ENCODE results near the gene ERVMER34-1. TPM values are rescaled to one million over a fixed set of nuclear protein-coding genes. Genes with fewer than 3 reads are reported as not detected.

The ERVMER34-1 gene
- total RNA-seq, 5 donors from 2014 or later (not counting 1 experiment from before 2014, with no cell fraction given), result not detected

- Histone ChIP-seq H3K27me3 (replicated peaks in 1 of 2; ENCODE audit: control insufficient read depth in 2 of 2, extremely low read depth in 1 of 2, insufficient read depth in 2 of 2, low read length in 1 of 2) (peaks cover 0 to 3% of the 10 kb centered on the region in 2 experiments), H3K36me3 (ENCODE audit: control insufficient read depth in 2 of 2, extremely low read depth in 1 of 2, insufficient read depth in 1 of 2, low read length in 1 of 2) (no peaks in the 10 kb centered on the region), H3K9me3 (no peaks in the 10 kb centered on the region), H3K27ac (ENCODE audit: low read length) (no peak overlapping the region), H3K4me3 (ENCODE audit: control insufficient read depth in 1 of 2, extremely low read depth in 1 of 2, low read length in 1 of 2) (no peak overlapping the region), H3K4me1 (ENCODE audit: control insufficient read depth in 1 of 2, extremely low read depth in 1 of 2, insufficient read depth in 2 of 2, low read length in 2 of 2) (no peaks in the 10 kb centered on the region)
- ChIA-PET POLR2A (interaction anchor here (0.6 kb wide), 2 partner anchors 15 to 1311 kb away, joined by 3 read pairs; no protein-coding TSS in a partner anchor), CTCF (no interaction called here)
- H3K27me3 Mint-ChIP-seq, result peaks cover 3 to 5% of the 10 kb centered on the region in 2 donors
- no peak overlapping the region for H3K27ac Mint-ChIP-seq
- no peak overlapping the region for H3K4me3 Mint-ChIP-seq
- no peak for ATAC-seq (replicated peaks in 1 of 4)
- no peaks in the 10 kb centered on the region for H3K36me3 Mint-ChIP-seq
- no CpG with 5 or more reads among the region's 2 CpGs for WGBS (ENCODE audit: insufficient coverage)
- DNase-seq, result no peak
- no peaks in the 10 kb centered on the region for H3K9me3 Mint-ChIP-seq
- H3K4me1 Mint-ChIP-seq, result no peaks in the 10 kb centered on the region
Observed at GRCh38 chr4:52728691-52729240, 22.5 kb downstream of the ERVMER34-1 start.

GRCh38 chr4:52726826-52727580, 24.2 kb downstream of the ERVMER34-1 start:
- peaks cover 0 to 3% of the 10 kb centered on the region in 2 experiments for H3K27me3 ChIP-seq (replicated peaks in 1 of 2; ENCODE audit: control insufficient read depth in 2 of 2, extremely low read depth in 1 of 2, insufficient read depth in 2 of 2, low read length in 1 of 2)
- Mint-ChIP-seq H3K36me3 (no peaks in the 10 kb centered on the region), H3K27ac (no peak overlapping the region), H3K27me3 (peaks cover 3 to 5% of the 10 kb centered on the region in 2 donors), H3K9me3 (no peaks in the 10 kb centered on the region), H3K4me3 (no peak overlapping the region), H3K4me1 (peaks cover 4 to 10% (median 4%) of the 10 kb centered on the region in 3 donors)
- H3K36me3 ChIP-seq (ENCODE audit: control insufficient read depth in 2 of 2, extremely low read depth in 1 of 2, insufficient read depth in 1 of 2, low read length in 1 of 2), result no peaks in the 10 kb centered on the region
- H3K4me1 ChIP-seq (ENCODE audit: control insufficient read depth in 1 of 2, extremely low read depth in 1 of 2, insufficient read depth in 2 of 2, low read length in 2 of 2), result peaks cover 0 to 8% of the 10 kb centered on the region in 2 experiments
- ATAC-seq (replicated peaks in 1 of 4), result no peak
- WGBS (ENCODE audit: insufficient coverage), result 80% methylated on average over 1 of the region's 3 CpGs
- DNase-seq, result no peak
- H3K4me3 ChIP-seq (ENCODE audit: control insufficient read depth in 1 of 2, extremely low read depth in 1 of 2, low read length in 1 of 2), result no peak overlapping the region
- ChIA-PET POLR2A (interaction anchor here (0.6 to 1.0 kb wide), 4 partner anchors 13 to 24 kb away, joined by 3 to 4 read pairs (median 3); partner anchors contain the start of gene ERVMER34-1 (in 1 of the 2)), CTCF (no interaction called here)
- H3K27ac ChIP-seq (ENCODE audit: low read length), result no peak overlapping the region
- no peaks in the 10 kb centered on the region for H3K9me3 ChIP-seq

- CTCF ChIA-PET, result interaction anchor here in 1 of 2 donors (0.5 to 1.3 kb wide), 3 partner anchors 10 to 290 kb away, joined by 3 to 23 read pairs (median 4); no protein-coding TSS in a partner anchor
- no peaks in the 10 kb centered on the region for H3K9me3 ChIP-seq
- POLR2A ChIA-PET, result interaction anchor here (0.6 to 2.5 kb wide), 4 partner anchors 9 to 141 kb away, joined by 3 to 36 read pairs (median 8); no protein-coding TSS in a partner anchor
- ATAC-seq (replicated peaks in 1 of 4) (peak; percentile 97 to 99 (median 99)), DNase-seq (peak; percentile 72 to 94 (median 85))
- H3K36me3 ChIP-seq (ENCODE audit: control insufficient read depth in 2 of 2, extremely low read depth in 1 of 2, insufficient read depth in 1 of 2, low read length in 1 of 2), result peaks cover 0 to 4% of the 10 kb centered on the region in 2 donors
- peaks cover 2 to 15% of the 10 kb centered on the region in 2 experiments for H3K4me1 ChIP-seq (ENCODE audit: control insufficient read depth in 1 of 2, extremely low read depth in 1 of 2, insufficient read depth in 2 of 2, low read length in 2 of 2)
- H3K27ac ChIP-seq (ENCODE audit: low read length), result peak overlapping the region; percentile 75
- H3K4me1 Mint-ChIP-seq, result peaks cover 14 to 17% (median 17%) of the 10 kb centered on the region in 3 donors
- peaks cover 6% of the 10 kb centered on the region for H3K36me3 Mint-ChIP-seq
- peaks cover 0 to 3% of the 10 kb centered on the region in 2 experiments for H3K27me3 ChIP-seq (replicated peaks in 1 of 2; ENCODE audit: control insufficient read depth in 2 of 2, extremely low read depth in 1 of 2, insufficient read depth in 2 of 2, low read length in 1 of 2)
- under 1% methylated on average over 36 of the region's 56 CpGs for WGBS (ENCODE audit: insufficient coverage)
- peak overlapping the region; percentile 80 to 88 for H3K4me3 ChIP-seq (ENCODE audit: control insufficient read depth in 1 of 2, extremely low read depth in 1 of 2, low read length in 1 of 2)
- peak overlapping the region; percentile 69 to 90 for H3K27ac Mint-ChIP-seq
- H3K9me3 Mint-ChIP-seq, result no peaks in the 10 kb centered on the region
- peaks cover 0 to 5% of the 10 kb centered on the region in 2 donors for H3K27me3 Mint-ChIP-seq
- peak overlapping the region; percentile 80 to 85 (median 82) for H3K4me3 Mint-ChIP-seq
Observed at GRCh38 chr4:52721968-52722815, 29.0 kb downstream of the ERVMER34-1 start.

- WGBS (ENCODE audit: insufficient coverage), result no CpG with 5 or more reads among the region's 3 CpGs
- Mint-ChIP-seq H3K27ac (no peak overlapping the region), H3K27me3 (no peaks in the 10 kb centered on the region), H3K4me3 (no peak overlapping the region), H3K36me3 (peaks cover 27% of the 10 kb centered on the region), H3K4me1 (peaks cover 47% of the 10 kb centered on the region in 3 donors), H3K9me3 (no peaks in the 10 kb centered on the region)
- Histone ChIP-seq H3K36me3 (ENCODE audit: control insufficient read depth in 2 of 2, extremely low read depth in 1 of 2, insufficient read depth in 1 of 2, low read length in 1 of 2) (peaks cover 2 to 26% of the 10 kb centered on the region in 2 donors), H3K27me3 (replicated peaks in 1 of 2; ENCODE audit: control insufficient read depth in 2 of 2, extremely low read depth in 1 of 2, insufficient read depth in 2 of 2, low read length in 1 of 2) (no peaks in the 10 kb centered on the region), H3K4me1 (ENCODE audit: control insufficient read depth in 1 of 2, extremely low read depth in 1 of 2, insufficient read depth in 2 of 2, low read length in 2 of 2) (peaks cover 8 to 36% of the 10 kb centered on the region in 2 experiments), H3K4me3 (ENCODE audit: control insufficient read depth in 1 of 2, extremely low read depth in 1 of 2, low read length in 1 of 2) (no peak overlapping the region), H3K9me3 (no peaks in the 10 kb centered on the region), H3K27ac (ENCODE audit: low read length) (no peak overlapping the region)
- CTCF ChIA-PET, result no interaction called here
- ATAC-seq (replicated peaks in 1 of 4) (no peak), DNase-seq (no peak)
- POLR2A ChIA-PET, result no interaction called here
Observed at GRCh38 chr4:52718123-52718522, 33.1 kb downstream of the ERVMER34-1 start.

GRCh38 chr4:52716364-52717151, 34.7 kb downstream of the ERVMER34-1 start:
- no peak for ATAC-seq (replicated peaks in 1 of 4)
- DNase-seq, result no peak
- H3K27ac ChIP-seq (ENCODE audit: low read length), result no peak overlapping the region
- no peaks in the 10 kb centered on the region for H3K9me3 ChIP-seq
- Mint-ChIP-seq H3K36me3 (peaks cover 27% of the 10 kb centered on the region), H3K27ac (no peak overlapping the region), H3K4me1 (peaks cover 39 to 50% (median 49%) of the 10 kb centered on the region in 3 donors), H3K27me3 (no peaks in the 10 kb centered on the region), H3K9me3 (no peaks in the 10 kb centered on the region), H3K4me3 (no peak overlapping the region)
- peaks cover 7 to 36% of the 10 kb centered on the region in 2 experiments for H3K4me1 ChIP-seq (ENCODE audit: control insufficient read depth in 1 of 2, extremely low read depth in 1 of 2, insufficient read depth in 2 of 2, low read length in 2 of 2)
- H3K4me3 ChIP-seq (ENCODE audit: control insufficient read depth in 1 of 2, extremely low read depth in 1 of 2, low read length in 1 of 2), result no peak overlapping the region
- ChIA-PET POLR2A (no interaction called here), CTCF (interaction anchor here in 1 of 2 donors (0.5 kb wide), 1 partner anchor 1290 kb away, joined by 6 read pairs; no protein-coding TSS in a partner anchor)
- H3K27me3 ChIP-seq (replicated peaks in 1 of 2; ENCODE audit: control insufficient read depth in 2 of 2, extremely low read depth in 1 of 2, insufficient read depth in 2 of 2, low read length in 1 of 2), result no peaks in the 10 kb centered on the region
- H3K36me3 ChIP-seq (ENCODE audit: control insufficient read depth in 2 of 2, extremely low read depth in 1 of 2, insufficient read depth in 1 of 2, low read length in 1 of 2), result peaks cover 2 to 26% of the 10 kb centered on the region in 2 donors
- WGBS (ENCODE audit: insufficient coverage), result 63% methylated on average over 2 of the region's 6 CpGs
